OCI-LY3 (cell line): Measurements from ENCODE around the gene CELA2A.

Source experiments
- H2AFZ ChIP-seq: fragments of 200-600, 300-600 bp; shearing (Covaris generic); 2 replicates; pipeline ENCODE4 v1.6.0; 2014; ENCODE audit warnings: antibody characterized with exemption, low read depth, low read length
- H3K27ac ChIP-seq: fragments of 200-600, 300-600 bp; sonication (generic); 2 replicates; pipeline ENCODE4 v1.5.1; 2014; ENCODE audit warnings: mild to moderate bottlenecking, low read length, moderate library complexity, mixed read lengths
- H3K27me3 ChIP-seq: fragments of 200-600, 300-600 bp; sonication (generic); 2 replicates; pipeline ENCODE4 v1.6.1; 2014; ENCODE audit warnings: low read depth, low read length, mixed read lengths
- H3K36me3 ChIP-seq: fragments of 200-600, 300-600 bp; sonication (generic); replicated peaks from 2 replicates; pipeline ENCODE3; 2014; ENCODE audit warnings: low read depth, low read length, mixed read lengths
- H3K4me1 ChIP-seq: fragments of 300-600, 200-600 bp; sonication (generic); 2 replicates; pipeline ENCODE4 v1.6.1; 2014; ENCODE audit warnings: low read length, mixed read lengths
- H3K4me2 ChIP-seq: fragments of 200-600, 300-600 bp; sonication (generic); 2 replicates; pipeline ENCODE4 v1.6.1; 2014; ENCODE audit warnings: low read length, mixed read lengths
- H3K4me3 ChIP-seq: fragments of 300-600, 200-600 bp; sonication (generic); 2 replicates; pipeline ENCODE4 v1.5.1; 2014; ENCODE audit warnings: antibody characterized with exemption, mild to moderate bottlenecking, low read length, moderate library complexity
- H3K79me2 ChIP-seq: fragments of 300-600, 200-600 bp; shearing (Covaris generic); 2 replicates; pipeline ENCODE4 v1.6.1; 2014; ENCODE audit warnings: mild to moderate bottlenecking, low read length, mixed read lengths
- H3K9ac ChIP-seq: fragments of 300-600, 200-600 bp; shearing (Covaris generic); 2 replicates; pipeline ENCODE4 v1.6.0; 2014; ENCODE audit warnings: mild to moderate bottlenecking, low read length, moderate library complexity
- H3K9me3 ChIP-seq: fragments of 200-600, 300-600 bp; shearing (Covaris generic); 2 replicates; pipeline ENCODE4 v1.6.1; 2014; ENCODE audit warnings: low read length, mixed read lengths; ENCODE audit not compliant: insufficient read depth
- H4K20me1 ChIP-seq: fragments of 200-600, 300-600 bp; sonication (generic); 2 replicates; pipeline ENCODE4 v1.6.1; 2016; ENCODE audit warnings: low read length, mixed read lengths; ENCODE audit not compliant: insufficient read depth
- CTCF ChIP-seq: fragments of 200-600, 300-600 bp; sonication (generic); IDR thresholded peaks from 2 replicates; pipeline ENCODE4 v1.5.1; 2014; ENCODE audit warnings: antibody characterized with exemption, low read length, low read depth
- EZH2phosphoT487 ChIP-seq: fragments of 200-600 bp; shearing (Covaris generic); IDR thresholded peaks from 2 replicates; pipeline ENCODE4 v1.6.1; 2018; ENCODE audit warnings: antibody characterized with exemption, mixed run types, low read depth

CELA2A gene

GRCh38 chr1:15504436-15504835 is 47.9 kb downstream of the CELA2A start:
- H3K4me3 ChIP-seq, result no peak overlapping the region

GRCh38 chr1:15506831-15507230 is 50.3 kb downstream of the CELA2A start:
- Histone ChIP-seq H3K27me3 (no peaks in the 10 kb centered on the region), H2AFZ (no peak overlapping the region), H3K36me3 (no peaks in the 10 kb centered on the region), H3K79me2 (no peaks in the 10 kb centered on the region), H3K9me3 (no peaks in the 10 kb centered on the region), H4K20me1 (no peaks in the 10 kb centered on the region), H3K27ac (no peak overlapping the region), H3K4me2 (no peak overlapping the region), H3K4me3 (no peak overlapping the region), H3K4me1 (no peaks in the 10 kb centered on the region), H3K9ac (no peak overlapping the region)
- TF ChIP-seq EZH2phosphoT487 (no peak), CTCF (no peak)

More at GRCh38 chr1:15504436-15504835, 47.9 kb downstream of the CELA2A start:
- Histone ChIP-seq H3K27me3 (no peaks in the 10 kb centered on the region), H3K36me3 (no peaks in the 10 kb centered on the region), H3K27ac (no peak overlapping the region), H3K9ac (no peak overlapping the region), H3K9me3 (no peaks in the 10 kb centered on the region), H3K4me1 (no peaks in the 10 kb centered on the region; the same call in 1 of the 2 replicates), H2AFZ (no peak overlapping the region), H3K79me2 (no peaks in the 10 kb centered on the region), H3K4me2 (no peak overlapping the region), H4K20me1 (no peaks in the 10 kb centered on the region)
- TF ChIP-seq CTCF (no peak), EZH2phosphoT487 (no peak)

- Histone ChIP-seq H3K4me2 (no peak overlapping the region), H3K27me3 (no peaks in the 10 kb centered on the region), H3K4me1 (no peaks in the 10 kb centered on the region), H4K20me1 (no peaks in the 10 kb centered on the region), H2AFZ (no peak overlapping the region), H3K36me3 (no peaks in the 10 kb centered on the region), H3K27ac (no peak overlapping the region), H3K9ac (no peak overlapping the region), H3K9me3 (no peaks in the 10 kb centered on the region), H3K79me2 (no peaks in the 10 kb centered on the region), H3K4me3 (no peak overlapping the region)
- no peak for TF ChIP-seq CTCF
- TF ChIP-seq EZH2phosphoT487, result no peak
These were observed 50.7 kb downstream of the CELA2A start for GRCh38 chr1:15507278-15507677.

- H3K27ac ChIP-seq, result no peak overlapping the region
- no peak overlapping the region for H3K4me3 ChIP-seq
These were observed 52.4 kb downstream of the CELA2A start for GRCh38 chr1:15508700-15509487.

More at GRCh38 chr1:15508700-15509487, 52.4 kb downstream of the CELA2A start:
- H3K9me3 ChIP-seq, result no peaks in the 10 kb centered on the region
- H3K27me3 ChIP-seq, result no peaks in the 10 kb centered on the region
- no peak for TF ChIP-seq EZH2phosphoT487
- no peak for TF ChIP-seq CTCF
- H3K9ac ChIP-seq, result no peak overlapping the region
- no peaks in the 10 kb centered on the region for H4K20me1 ChIP-seq
- H3K4me2 ChIP-seq, result no peak overlapping the region
- no peaks in the 10 kb centered on the region for H3K4me1 ChIP-seq
- H3K36me3 ChIP-seq, result no peaks in the 10 kb centered on the region
- no peak overlapping the region for H2AFZ ChIP-seq
- no peaks in the 10 kb centered on the region for H3K79me2 ChIP-seq
